Stomach (tissue), 4 donors: ENCODE data around the gene RS1.

Source experiments
- EP300 ChIP-seq: sonication (generic); formaldehyde crosslinking; IDR thresholded peaks from one replicate; pipeline ENCODE4 v1.6.1; 2017; ENCODE audit warnings: antibody characterized with exemption
- POLR2A ChIP-seq, 4 donors: fragments of 450-650 bp; IDR thresholded peaks; one replicate each; pipeline ENCODE4 v1.6.1; 2016; ENCODE audit warnings: antibody characterized with exemption in 4 of 4, control low read depth in 2 of 4, mild to moderate bottlenecking in 1 of 4, moderate library complexity in 1 of 4
- POLR2AphosphoS5 ChIP-seq, 3 donors: sonication (generic); formaldehyde crosslinking; IDR thresholded peaks; one replicate each; pipeline ENCODE4 v1.6.1; 2016; ENCODE audit warnings: antibody characterized with exemption in 3 of 3
- TF ChIP-seq, protein P1 (sequence below), 7 experiments: fragments of 450-650 bp in 4 of 7; fragments of 200-600 bp in 3 of 7; sonication (generic) in 3 of 7; IDR thresholded peaks; one replicate each; pipeline ENCODE4 v1.5.1; 2016 to 2019; ENCODE audit warnings: antibody characterized with exemption in 7 of 7, control low read depth in 2 of 7, mild to moderate bottlenecking in 1 of 7

DNA sequence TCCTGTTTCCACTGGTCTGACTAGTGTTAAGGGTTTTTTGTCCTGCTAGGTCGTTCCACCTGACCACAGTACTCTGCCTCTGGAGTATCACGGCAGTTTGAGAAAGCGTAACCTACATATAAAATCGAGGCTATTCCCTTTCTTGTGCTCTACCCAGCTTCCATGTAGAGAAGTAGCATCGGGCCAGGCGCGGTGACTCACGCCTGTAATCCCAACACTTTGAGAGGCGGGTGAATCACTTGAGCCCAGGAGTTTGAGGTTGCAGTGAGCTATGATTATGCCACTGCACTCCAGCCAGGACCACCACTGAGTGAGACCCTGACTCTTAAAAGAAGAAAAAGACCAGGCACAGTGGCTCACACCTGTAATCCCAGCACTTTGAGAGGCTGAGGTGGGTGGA lies 43.0 kb upstream of the RS1 start:
- TF ChIP-seq, protein P1, sequence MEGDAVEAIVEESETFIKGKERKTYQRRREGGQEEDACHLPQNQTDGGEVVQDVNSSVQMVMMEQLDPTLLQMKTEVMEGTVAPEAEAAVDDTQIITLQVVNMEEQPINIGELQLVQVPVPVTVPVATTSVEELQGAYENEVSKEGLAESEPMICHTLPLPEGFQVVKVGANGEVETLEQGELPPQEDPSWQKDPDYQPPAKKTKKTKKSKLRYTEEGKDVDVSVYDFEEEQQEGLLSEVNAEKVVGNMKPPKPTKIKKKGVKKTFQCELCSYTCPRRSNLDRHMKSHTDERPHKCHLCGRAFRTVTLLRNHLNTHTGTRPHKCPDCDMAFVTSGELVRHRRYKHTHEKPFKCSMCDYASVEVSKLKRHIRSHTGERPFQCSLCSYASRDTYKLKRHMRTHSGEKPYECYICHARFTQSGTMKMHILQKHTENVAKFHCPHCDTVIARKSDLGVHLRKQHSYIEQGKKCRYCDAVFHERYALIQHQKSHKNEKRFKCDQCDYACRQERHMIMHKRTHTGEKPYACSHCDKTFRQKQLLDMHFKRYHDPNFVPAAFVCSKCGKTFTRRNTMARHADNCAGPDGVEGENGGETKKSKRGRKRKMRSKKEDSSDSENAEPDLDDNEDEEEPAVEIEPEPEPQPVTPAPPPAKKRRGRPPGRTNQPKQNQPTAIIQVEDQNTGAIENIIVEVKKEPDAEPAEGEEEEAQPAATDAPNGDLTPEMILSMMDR (IDR thresholded peaks at IDR 0.05) = no peak
- TF ChIP-seq POLR2AphosphoS5 (IDR thresholded peaks at IDR 0.05) (no peak), POLR2A (IDR thresholded peaks at IDR 0.05) (no peak), EP300 (no peak)
